22Rv1 (cell line): ENCODE measurements around the gene IPO9.
"Not testable (repeated sequence)": the region's sequence is repeated elsewhere in the genome, so short reads cannot be mapped to it uniquely, and the experiment has no call there.

Experiments
- H3K27ac ChIP-seq: fragments of 450-650 bp; 2 replicates; pipeline ENCODE4 v1.5.1; 2017
- CTCF ChIP-seq: fragments of 450-650 bp; IDR thresholded peaks from 2 replicates; pipeline ENCODE4 v1.5.1; 2017; ENCODE audit warnings: mild to moderate bottlenecking
- ZFX ChIP-seq: fragments of 450-650 bp; IDR thresholded peaks from 2 replicates; pipeline ENCODE4 v1.6.1; 2017; ENCODE audit warnings: antibody characterized with exemption, borderline replicate concordance

IPO9 gene

GRCh38 chr1:201825245-201825644 is 3.7 kb upstream of the IPO9 start:
- TF ChIP-seq ZFX = no peak
- no peak for TF ChIP-seq CTCF
- H3K27ac ChIP-seq = no peak overlapping the region

GRCh38 chr1:201826830-201827229 is 2.1 kb upstream of the IPO9 start:
- no peak overlapping the region for H3K27ac ChIP-seq
- TF ChIP-seq ZFX (no peak), CTCF (no peak)

- H3K27ac ChIP-seq = no peak overlapping the region
- TF ChIP-seq ZFX (no peak), CTCF (no peak)
These were observed 1.4 kb upstream of the IPO9 start for GRCh38 chr1:201827321-201828216.

- no peak for TF ChIP-seq CTCF
- no peak for TF ChIP-seq ZFX
- peak overlapping the region; percentile 83 for H3K27ac ChIP-seq
These were observed 639 bp upstream of the IPO9 start for GRCh38 chr1:201828217-201828819.

GRCh38 chr1:201831371-201831770 is 2.4 kb downstream of the IPO9 start:
- TF ChIP-seq ZFX (no peak), CTCF (no peak)
- H3K27ac ChIP-seq = no peak overlapping the region

- TF ChIP-seq ZFX (no peak), CTCF (no peak)
- no peak overlapping the region for H3K27ac ChIP-seq
These were observed 5.7 kb downstream of the IPO9 start for GRCh38 chr1:201834621-201835020.

GRCh38 chr1:201838381-201838780 is 9.4 kb downstream of the IPO9 start:
- TF ChIP-seq ZFX (no peak), CTCF (no peak)
- no peak overlapping the region for H3K27ac ChIP-seq

GRCh38 chr1:201839089-201839488 is 10.1 kb downstream of the IPO9 start:
- not testable (repeated sequence) for H3K27ac ChIP-seq
